Upper lobe of left lung (tissue), 6 donors: Measurements from ENCODE around the gene SPTLC1. TPM values are rescaled to one million over a fixed set of nuclear protein-coding genes. Genes with fewer than 3 reads are reported as not detected.
A peak's percentile ranks its signal among the peaks of the same experiment; 100 is the strongest.
"Not testable (repeated sequence)": the region's sequence is repeated elsewhere in the genome, so short reads cannot be mapped to it uniquely, and the experiment has no call there.

Experiments used
- ATAC-seq, 2 donors: fragments of 200-7000 bp; cut with Tn5 transposase; one replicate each; pipeline ENCODE4 v1.9.1; 2022; ENCODE audit warnings: mild to moderate bottlenecking in 2 of 2, moderate library complexity in 2 of 2; ENCODE audit not compliant: low FRiP score in 2 of 2
- DNase-seq, 2 donors: peaks; one replicate each; pipeline ENCODE4 v3.0.0-alpha.2; 2019 to 2020
- H3K27ac ChIP-seq, 4 donors: fragments of 200-600 bp; sonication (generic); one replicate each; pipeline ENCODE4 v1.5.1; 2016 to 2019
- H3K27me3 ChIP-seq, 4 donors: fragments of 200-600 bp; sonication (generic); one replicate each; pipeline ENCODE4 v1.5.1; 2017 to 2019
- H3K36me3 ChIP-seq, 4 donors: fragments of 200-600 bp; sonication (generic); one replicate each; pipeline ENCODE4 v1.5.1; 2016 to 2019
- H3K4me1 ChIP-seq, 4 donors: fragments of 200-600 bp; sonication (generic); one replicate each; pipeline ENCODE4 v1.5.1; 2018 to 2019
- H3K4me3 ChIP-seq, 4 donors: fragments of 200-600 bp; sonication (generic); one replicate each; pipeline ENCODE4 v1.5.1; 2017 to 2019; ENCODE audit warnings: mild to moderate bottlenecking in 2 of 4, moderate library complexity in 1 of 4
- H3K9me3 ChIP-seq, 4 donors: fragments of 200-600 bp; sonication (generic); one replicate each; pipeline ENCODE4 v1.5.1; 2018 to 2019
- CTCF ChIP-seq, 6 experiments: fragments of 450-650 bp in 4 of 6; fragments of 200-600 bp in 2 of 6; sonication (generic) in 2 of 6; IDR thresholded peaks; one replicate each; pipeline ENCODE4 v1.5.1; 2016 to 2019; ENCODE audit warnings: antibody characterized with exemption in 6 of 6
- EP300 ChIP-seq, 4 donors: sonication (generic); formaldehyde crosslinking; IDR thresholded peaks; one replicate each; pipeline ENCODE4 v1.5.1; 2017; ENCODE audit warnings: antibody characterized with exemption in 4 of 4, control low read depth in 2 of 4
- POLR2A ChIP-seq, 4 donors: fragments of 450-650 bp; IDR thresholded peaks; one replicate each; pipeline ENCODE4 v1.5.1; 2016 to 2017; ENCODE audit warnings: antibody characterized with exemption in 4 of 4, mild to moderate bottlenecking in 2 of 4
- POLR2AphosphoS5 ChIP-seq, 2 donors: sonication (generic); formaldehyde crosslinking; IDR thresholded peaks; one replicate each; pipeline ENCODE4 v1.5.1; 2017; ENCODE audit warnings: antibody characterized with exemption in 2 of 2
- WGBS, 2 donors: methylation state at CpG; one replicate each; pipeline ENCODE4 v1.1.5; 2017 to 2018; 5-methylcytosine and 5-hydroxymethylcytosine counted together
- total RNA-seq, 6 donors: library from RNA; depleted of rRNA in 4 of 6; stranded (reverse); fragments of >200 nt in 4 of 6; gene quantifications; one replicate each; pipeline versions ENCODE4 v1.1.0 to v1.2.1, GENCODE V29; 2016 to 2021
- donor health status: DM: no; HTN: no; CAD: no; lungs with moderate emphysema.
- donor health status: DM: no; HTN: yes; CAD: no; lungs with severe emphysema.

Gene SPTLC1
- total RNA-seq, 6 donors from 2014 or later = 25.6 to 85.7 (median 60.6) TPM

- ATAC-seq = peak in 1 of 2 donors; percentile 68
- DNase-seq = no peak
- H3K4me3 ChIP-seq = peak overlapping the region in 1 of 4 donors; percentile 11
- peaks cover 9 to 20% (median 14%) of the 10 kb centered on the region in 4 donors for H3K4me1 ChIP-seq
- H3K27ac ChIP-seq = peak overlapping the region in 2 of 4 donors; percentile 47 to 61
- no peaks in the 10 kb centered on the region for H3K9me3 ChIP-seq
- 40 to 49% methylated on average over 3 of the region's 3 CpGs for WGBS, 2 donors
- H3K36me3 ChIP-seq = no peaks in the 10 kb centered on the region
- peaks cover 0 to 2% (median under 1%) of the 10 kb centered on the region in 4 donors for H3K27me3 ChIP-seq
- TF ChIP-seq POLR2A (IDR thresholded peaks at IDR 0.05) (no peak), POLR2AphosphoS5 (IDR thresholded peaks at IDR 0.05) (no peak), CTCF (IDR thresholded peaks at IDR 0.05) (no peak), EP300 (IDR thresholded peaks at IDR 0.05) (no peak)
Measured at GRCh38 chr9:92146610-92147009, 31.4 kb upstream of the SPTLC1 start.

- H3K9me3 ChIP-seq, H3K27me3 ChIP-seq, ATAC-seq, H3K27ac ChIP-seq, H3K4me3 ChIP-seq, DNase-seq, H3K36me3 ChIP-seq: not testable (repeated sequence)
- WGBS, 2 donors = 94 to 96% methylated on average over 3 of the region's 3 CpGs
- peaks cover 17 to 28% (median 21%) of the 10 kb centered on the region in 4 donors for H3K4me1 ChIP-seq
Measured at GRCh38 chr9:92145784-92146183, 30.6 kb upstream of the SPTLC1 start.

DNA sequence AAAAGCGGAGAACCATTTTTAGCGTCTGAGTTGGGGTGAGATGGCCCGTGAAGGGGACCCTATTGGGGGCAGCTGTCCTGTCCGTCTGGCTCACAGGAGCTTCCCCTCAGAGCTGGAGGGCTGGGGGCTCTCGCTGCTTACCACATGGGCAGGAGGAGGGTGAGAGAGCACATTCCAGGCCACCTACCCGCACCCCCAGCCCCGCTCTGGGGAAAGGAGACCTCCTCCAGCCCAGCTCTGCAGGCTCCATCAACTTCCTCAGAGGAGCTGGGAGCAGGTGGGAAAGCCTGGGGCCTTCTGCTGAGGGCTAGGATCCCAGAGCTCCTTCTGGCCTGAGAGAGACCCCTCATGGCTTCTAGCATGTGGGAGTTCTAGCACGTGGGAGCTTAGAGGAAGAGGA, 27.1 kb upstream of the SPTLC1 start:
- WGBS, 2 donors = 83 to 87% methylated on average over 7 to 8 of the region's 8 CpGs
- Histone ChIP-seq H3K9me3 (no peaks in the 10 kb centered on the region), H3K4me3 (no peak overlapping the region), H3K4me1 (peaks cover 23 to 40% (median 26%) of the 10 kb centered on the region in 4 donors), H3K36me3 (no peaks in the 10 kb centered on the region), H3K27me3 (peaks cover 0 to 12% (median 4%) of the 10 kb centered on the region in 4 donors), H3K27ac (no peak overlapping the region)
- TF ChIP-seq EP300 (IDR thresholded peaks at IDR 0.05) (no peak), POLR2AphosphoS5 (IDR thresholded peaks at IDR 0.05) (no peak), CTCF (IDR thresholded peaks at IDR 0.05) (no peak), POLR2A (IDR thresholded peaks at IDR 0.05) (no peak)
- DNase-seq (peak in 1 of 2 donors; percentile 30), ATAC-seq (no peak)

- Histone ChIP-seq H3K27ac (peak overlapping the region in 1 of 4 donors; percentile 63), H3K4me1 (peaks cover 14 to 31% (median 18%) of the 10 kb centered on the region in 4 donors), H3K27me3 (peaks cover 0 to 12% (median 4%) of the 10 kb centered on the region in 4 donors), H3K9me3 (no peaks in the 10 kb centered on the region), H3K4me3 (peak overlapping the region in 3 of 4 donors; percentile 39 to 47 (median 46)), H3K36me3 (no peaks in the 10 kb centered on the region)
- ATAC-seq (peak in 1 of 2 donors; percentile 78), DNase-seq (peak in 1 of 2 donors; percentile 89)
- no peak for TF ChIP-seq EP300 (IDR thresholded peaks at IDR 0.05)
- peak in 5 of 6 experiments; percentile 25 to 59 (median 42) for TF ChIP-seq CTCF (IDR thresholded peaks at IDR 0.05)
- WGBS, 2 donors = 0 to 24% methylated on average over 19 to 38 of the region's 62 CpGs
Measured at GRCh38 chr9:92141144-92142129, 26.2 kb upstream of the SPTLC1 start.

DNA sequence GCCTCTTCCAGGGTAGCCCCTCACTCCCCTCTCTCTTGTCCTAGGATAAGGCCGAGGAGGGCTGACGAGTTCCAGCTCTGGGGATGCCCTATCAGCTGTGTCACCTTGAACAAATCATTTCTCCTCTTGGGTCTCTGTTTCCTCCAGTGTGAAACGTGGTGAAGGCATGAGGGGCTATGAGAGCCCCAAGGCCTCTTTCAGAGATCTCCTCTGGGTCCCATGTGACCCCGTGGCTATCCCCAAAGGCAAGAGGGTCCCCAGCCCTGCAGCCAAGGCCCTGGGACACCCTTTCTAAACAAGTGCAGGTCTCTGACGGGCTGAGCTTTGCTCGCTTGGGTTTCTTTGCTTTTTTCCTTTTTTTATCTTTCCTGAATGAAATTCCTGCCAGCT, 25.5 kb upstream of the SPTLC1 start:
- Histone ChIP-seq H3K36me3 (no peaks in the 10 kb centered on the region), H3K4me1 (peaks cover 12 to 27% (median 17%) of the 10 kb centered on the region in 4 donors), H3K4me3 (peak overlapping the region in 3 of 4 donors; percentile 39 to 47 (median 46)), H3K27ac (peak overlapping the region in 1 of 4 donors; percentile 63), H3K9me3 (no peaks in the 10 kb centered on the region), H3K27me3 (peaks cover 0 to 12% (median 4%) of the 10 kb centered on the region in 4 donors)
- 6 to 9% methylated on average over 6 of the region's 6 CpGs for WGBS, 2 donors
- TF ChIP-seq EP300 (IDR thresholded peaks at IDR 0.05) (no peak), CTCF (IDR thresholded peaks at IDR 0.05) (no peak), POLR2AphosphoS5 (IDR thresholded peaks at IDR 0.05) (no peak), POLR2A (IDR thresholded peaks at IDR 0.05) (no peak)
- no peak for ATAC-seq
- DNase-seq = no peak
